ENCODE data around the gene UBL3. TPM values are rescaled to one million over a fixed set of nuclear protein-coding genes. Genes with fewer than 3 reads are reported as not detected.

The UBL3 gene
- total RNA-seq, 1 experiment from 2014 or later = 24.4 TPM

DNA sequence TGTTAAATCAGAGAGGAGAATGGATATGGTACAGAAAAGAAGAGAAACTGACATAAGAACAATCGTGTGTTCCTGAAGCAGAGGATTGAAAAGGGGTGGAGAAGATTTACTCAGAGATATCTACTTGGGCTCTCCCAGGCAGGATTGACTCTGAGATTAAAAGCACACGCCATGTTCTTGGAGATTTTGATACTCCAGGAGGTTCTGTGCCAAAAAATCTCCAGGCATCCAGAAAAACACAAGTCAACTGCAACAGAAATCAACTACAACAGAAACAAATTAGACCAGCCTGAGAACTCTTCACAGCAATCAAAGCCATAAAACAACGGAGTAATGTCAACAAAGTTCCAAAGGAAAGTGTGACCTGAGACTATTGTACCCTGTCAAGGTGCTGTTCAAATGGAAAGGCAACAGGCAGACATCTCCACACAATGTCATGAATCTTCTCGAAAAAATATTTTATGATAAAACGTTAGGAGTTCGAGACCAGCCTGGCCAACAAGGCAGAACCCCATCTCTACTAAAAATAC, 104.2 kb downstream of the UBL3 start:
- H3K9me2 ChIP-seq (ENCODE audit: insufficient read depth) = no peaks in the 10 kb centered on the region
- intact Hi-C loops (cut with micrococcal nuclease; ENCODE audit: unreplicated experiment) = no loop called here
- POLR2A ChIA-PET (ENCODE audit: unreplicated experiment) = no interaction called here
- H2AFZ ChIP-seq = no peak overlapping the region
- H3F3A ChIP-seq (ENCODE audit: insufficient read depth, low read depth) = no peaks in the 10 kb centered on the region
- DNase-seq = no peak
- H3K27me3 ChIP-seq (ENCODE audit: insufficient read depth, low read depth) = no peaks in the 10 kb centered on the region
- no TSS peak for BruUV-seq (replicated peaks)
- H4K20me1 ChIP-seq (ENCODE audit: insufficient read depth) = no peaks in the 10 kb centered on the region
- no peak overlapping the region for H3K4me2 ChIP-seq
- H3K79me2 ChIP-seq (ENCODE audit: low read depth) = no peaks in the 10 kb centered on the region
- no peak for TF ChIP-seq EZH2 (IDR thresholded peaks at IDR 0.05; ENCODE audit: low read depth)
- TF ChIP-seq, protein P1, sequence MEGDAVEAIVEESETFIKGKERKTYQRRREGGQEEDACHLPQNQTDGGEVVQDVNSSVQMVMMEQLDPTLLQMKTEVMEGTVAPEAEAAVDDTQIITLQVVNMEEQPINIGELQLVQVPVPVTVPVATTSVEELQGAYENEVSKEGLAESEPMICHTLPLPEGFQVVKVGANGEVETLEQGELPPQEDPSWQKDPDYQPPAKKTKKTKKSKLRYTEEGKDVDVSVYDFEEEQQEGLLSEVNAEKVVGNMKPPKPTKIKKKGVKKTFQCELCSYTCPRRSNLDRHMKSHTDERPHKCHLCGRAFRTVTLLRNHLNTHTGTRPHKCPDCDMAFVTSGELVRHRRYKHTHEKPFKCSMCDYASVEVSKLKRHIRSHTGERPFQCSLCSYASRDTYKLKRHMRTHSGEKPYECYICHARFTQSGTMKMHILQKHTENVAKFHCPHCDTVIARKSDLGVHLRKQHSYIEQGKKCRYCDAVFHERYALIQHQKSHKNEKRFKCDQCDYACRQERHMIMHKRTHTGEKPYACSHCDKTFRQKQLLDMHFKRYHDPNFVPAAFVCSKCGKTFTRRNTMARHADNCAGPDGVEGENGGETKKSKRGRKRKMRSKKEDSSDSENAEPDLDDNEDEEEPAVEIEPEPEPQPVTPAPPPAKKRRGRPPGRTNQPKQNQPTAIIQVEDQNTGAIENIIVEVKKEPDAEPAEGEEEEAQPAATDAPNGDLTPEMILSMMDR (conservative IDR thresholded peaks at IDR 0.05) = no peak
- no peak overlapping the region for H3K4me3 ChIP-seq
- H3K36me3 ChIP-seq (ENCODE audit: low read depth) = no peaks in the 10 kb centered on the region
- CTCF ChIA-PET = no interaction called here
- no peak overlapping the region for H3K27ac ChIP-seq
- H3K4me1 ChIP-seq (replicated peaks; ENCODE audit: insufficient read depth) = no peaks in the 10 kb centered on the region
- no peaks in the 10 kb centered on the region for H3K9me3 ChIP-seq (ENCODE audit: insufficient read depth, low read depth)

DNA sequence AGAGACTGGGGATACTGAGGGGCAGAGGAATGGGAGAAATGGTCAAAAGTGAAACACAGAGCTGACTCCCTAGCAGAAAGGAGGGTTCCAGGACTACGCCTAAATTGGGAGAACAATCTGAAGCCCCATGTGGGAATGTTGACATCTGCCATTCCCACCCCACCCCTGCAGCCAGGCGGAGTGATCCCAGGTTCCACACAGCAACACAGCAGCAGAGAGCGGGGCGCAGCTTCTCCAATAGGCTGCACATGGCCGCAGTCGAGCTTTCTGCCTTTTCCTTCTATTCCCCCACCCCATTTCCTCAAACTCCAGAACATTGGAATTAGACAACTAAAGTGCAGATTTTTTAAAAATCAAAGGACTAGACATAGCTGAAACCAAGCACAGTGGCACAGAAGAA, 104.7 kb downstream of the UBL3 start:
- CTCF ChIA-PET = no interaction called here
- Histone ChIP-seq H3K9me2 (ENCODE audit: insufficient read depth) (no peaks in the 10 kb centered on the region), H3K4me2 (no peak overlapping the region), H2AFZ (no peak overlapping the region), H3K4me1 (replicated peaks; ENCODE audit: insufficient read depth) (no peaks in the 10 kb centered on the region), H3K27me3 (ENCODE audit: insufficient read depth, low read depth) (no peaks in the 10 kb centered on the region), H4K20me1 (ENCODE audit: insufficient read depth) (no peaks in the 10 kb centered on the region), H3K27ac (no peak overlapping the region), H3K79me2 (ENCODE audit: low read depth) (no peaks in the 10 kb centered on the region), H3K36me3 (ENCODE audit: low read depth) (no peaks in the 10 kb centered on the region), H3K4me3 (no peak overlapping the region), H3K9me3 (ENCODE audit: insufficient read depth, low read depth) (no peaks in the 10 kb centered on the region), H3F3A (ENCODE audit: insufficient read depth, low read depth) (no peaks in the 10 kb centered on the region)
- TF ChIP-seq, protein P1 (conservative IDR thresholded peaks at IDR 0.05) = no peak
- no peak for TF ChIP-seq EZH2 (IDR thresholded peaks at IDR 0.05; ENCODE audit: low read depth)
- intact Hi-C loops (cut with micrococcal nuclease; ENCODE audit: unreplicated experiment) = no loop called here
- BruUV-seq (replicated peaks) = no TSS peak
- POLR2A ChIA-PET (ENCODE audit: unreplicated experiment) = no interaction called here
- no peak for DNase-seq

DNA sequence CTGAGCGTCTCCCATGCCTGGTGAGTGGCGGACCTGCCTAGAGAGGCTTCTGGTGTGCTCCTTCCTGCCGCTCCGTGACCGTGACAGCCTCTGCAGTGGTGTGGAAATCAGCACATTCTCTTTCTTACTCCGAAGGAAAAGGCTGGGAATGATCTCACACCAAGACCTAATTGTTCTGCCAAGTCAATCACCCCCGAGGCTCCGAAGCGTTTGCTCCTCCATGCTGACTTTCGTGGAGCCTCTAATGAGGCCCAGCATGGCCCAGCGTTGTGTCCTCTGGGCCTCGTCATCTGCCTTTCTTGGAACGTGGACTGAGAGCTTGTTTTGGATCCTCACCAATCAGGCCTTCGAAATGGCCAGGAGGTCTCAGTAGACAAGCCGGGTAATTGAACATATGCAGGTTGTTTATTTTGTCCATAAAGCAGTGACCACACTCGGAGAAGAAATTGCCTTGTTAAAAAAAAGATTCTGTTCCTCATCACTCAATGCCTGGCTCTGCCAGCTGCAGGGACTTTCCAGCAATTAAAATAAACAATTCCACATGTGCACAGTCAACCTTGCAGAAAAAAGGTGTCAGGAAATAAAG, 107.1 kb downstream of the UBL3 start:
- ChIA-PET CTCF (no interaction called here), POLR2A (ENCODE audit: unreplicated experiment) (no interaction called here)
- no peak overlapping the region for H3K27ac ChIP-seq
- intact Hi-C loops (cut with micrococcal nuclease; ENCODE audit: unreplicated experiment) = no loop called here
- no peaks in the 10 kb centered on the region for H3K9me2 ChIP-seq (ENCODE audit: insufficient read depth)
- no peaks in the 10 kb centered on the region for H4K20me1 ChIP-seq (ENCODE audit: insufficient read depth)
- H3K4me3 ChIP-seq = no peak overlapping the region
- DNase-seq = no peak
- BruUV-seq (replicated peaks) = no TSS peak
- no peak for TF ChIP-seq EZH2 (IDR thresholded peaks at IDR 0.05; ENCODE audit: low read depth)
- TF ChIP-seq, protein P1 (conservative IDR thresholded peaks at IDR 0.05) = no peak
- H3K79me2 ChIP-seq (ENCODE audit: low read depth) = no peaks in the 10 kb centered on the region
- H3K4me2 ChIP-seq = no peak overlapping the region
- no peak overlapping the region for H2AFZ ChIP-seq
- no peaks in the 10 kb centered on the region for H3K4me1 ChIP-seq (replicated peaks; ENCODE audit: insufficient read depth)
- no peaks in the 10 kb centered on the region for H3K9me3 ChIP-seq (ENCODE audit: insufficient read depth, low read depth)
- H3F3A ChIP-seq (ENCODE audit: insufficient read depth, low read depth) = no peaks in the 10 kb centered on the region
- no peaks in the 10 kb centered on the region for H3K27me3 ChIP-seq (ENCODE audit: insufficient read depth, low read depth)
- no peaks in the 10 kb centered on the region for H3K36me3 ChIP-seq (ENCODE audit: low read depth)

All from PC-9 (cell line).